GM20000 (cell line): Measurements from ENCODE around the gene ACTL9.
"Not testable (repeated sequence)": the region's sequence is repeated elsewhere in the genome, so short reads cannot be mapped to it uniquely, and the experiment has no call there.

Experiments used
- DNase-seq: peaks from one replicate; pipeline ENCODE4 v3.0.0; 2012; ENCODE audit warnings: low spot score
- TF ChIP-seq, protein P1 (sequence below): IDR thresholded peaks from 2 replicates; pipeline ENCODE4 v1.5.1; 2012; ENCODE audit warnings: mild to moderate bottlenecking, control low read depth; ENCODE audit errors: extremely low read depth, missing control alignments

Gene ACTL9

GRCh38 chr19:8698433-8699063, at the start of gene ACTL9:
Gene ACTL9, minus strand, starts transcription at chr19:8698795. Its CDS starts 94 bp downstream, at chr19:8698701.
- TF ChIP-seq, protein P1, sequence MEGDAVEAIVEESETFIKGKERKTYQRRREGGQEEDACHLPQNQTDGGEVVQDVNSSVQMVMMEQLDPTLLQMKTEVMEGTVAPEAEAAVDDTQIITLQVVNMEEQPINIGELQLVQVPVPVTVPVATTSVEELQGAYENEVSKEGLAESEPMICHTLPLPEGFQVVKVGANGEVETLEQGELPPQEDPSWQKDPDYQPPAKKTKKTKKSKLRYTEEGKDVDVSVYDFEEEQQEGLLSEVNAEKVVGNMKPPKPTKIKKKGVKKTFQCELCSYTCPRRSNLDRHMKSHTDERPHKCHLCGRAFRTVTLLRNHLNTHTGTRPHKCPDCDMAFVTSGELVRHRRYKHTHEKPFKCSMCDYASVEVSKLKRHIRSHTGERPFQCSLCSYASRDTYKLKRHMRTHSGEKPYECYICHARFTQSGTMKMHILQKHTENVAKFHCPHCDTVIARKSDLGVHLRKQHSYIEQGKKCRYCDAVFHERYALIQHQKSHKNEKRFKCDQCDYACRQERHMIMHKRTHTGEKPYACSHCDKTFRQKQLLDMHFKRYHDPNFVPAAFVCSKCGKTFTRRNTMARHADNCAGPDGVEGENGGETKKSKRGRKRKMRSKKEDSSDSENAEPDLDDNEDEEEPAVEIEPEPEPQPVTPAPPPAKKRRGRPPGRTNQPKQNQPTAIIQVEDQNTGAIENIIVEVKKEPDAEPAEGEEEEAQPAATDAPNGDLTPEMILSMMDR = no peak
- DNase-seq = no peak

DNA sequence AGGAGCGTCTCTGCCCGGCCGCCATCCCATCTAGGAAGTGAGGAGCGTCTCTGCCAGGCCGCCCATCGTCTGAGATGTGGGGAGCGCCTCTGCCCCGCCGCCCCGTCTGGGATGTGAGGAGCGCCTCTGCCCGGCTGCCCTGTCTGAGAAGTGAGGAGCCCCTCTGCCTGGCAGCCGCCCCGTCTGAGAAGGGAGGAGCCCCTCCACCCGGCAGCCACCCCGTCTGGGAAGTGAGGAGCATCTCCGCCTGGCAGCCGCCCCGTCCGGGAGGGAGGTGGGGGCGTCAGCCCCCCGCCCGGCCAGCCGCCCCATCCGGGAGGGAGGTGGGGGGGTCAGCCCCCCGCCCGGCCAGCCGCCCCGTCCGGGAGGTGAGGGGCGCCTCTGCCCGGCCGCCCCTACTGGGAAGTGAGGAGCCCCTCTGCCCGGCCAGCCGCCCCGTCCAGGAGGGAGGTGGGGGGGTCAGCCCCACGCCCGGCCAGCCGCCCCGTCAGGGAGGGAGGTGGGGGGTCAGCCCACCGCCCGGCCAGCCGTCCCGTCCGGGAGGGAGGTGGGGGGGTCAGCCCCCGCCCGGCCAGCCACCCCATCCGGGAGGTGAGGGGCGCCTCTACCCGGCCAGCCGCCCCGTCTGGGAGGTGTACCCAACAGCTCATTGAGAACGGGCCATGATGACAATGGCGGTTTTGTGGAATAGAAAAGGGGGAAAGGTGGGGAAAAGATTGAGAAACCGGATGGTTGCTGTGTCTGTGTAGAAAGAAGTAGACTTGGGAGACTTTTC, 40.9 kb upstream of the ACTL9 start:
- not testable (repeated sequence) for DNase-seq

DNA sequence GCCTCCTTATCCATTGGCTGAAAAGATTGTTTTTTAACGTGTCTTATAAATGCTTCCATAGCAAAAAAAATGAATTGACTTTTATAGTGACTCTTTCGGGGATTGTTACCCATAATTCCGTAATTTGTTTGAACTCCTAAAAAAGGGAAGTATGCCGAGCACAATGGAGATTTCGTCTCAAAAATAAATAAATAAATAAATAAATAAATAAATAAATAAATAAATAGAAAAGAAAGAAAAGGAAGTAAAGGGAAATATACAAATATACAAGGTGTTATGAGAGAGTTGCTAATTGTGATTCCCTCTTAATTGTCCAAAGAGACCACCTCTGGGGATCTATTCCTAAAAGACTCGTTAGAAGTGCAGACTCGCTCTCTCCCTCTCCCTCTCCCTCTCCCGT, 39.8 kb upstream of the ACTL9 start:
- TF ChIP-seq, protein P1 = no peak

DNA sequence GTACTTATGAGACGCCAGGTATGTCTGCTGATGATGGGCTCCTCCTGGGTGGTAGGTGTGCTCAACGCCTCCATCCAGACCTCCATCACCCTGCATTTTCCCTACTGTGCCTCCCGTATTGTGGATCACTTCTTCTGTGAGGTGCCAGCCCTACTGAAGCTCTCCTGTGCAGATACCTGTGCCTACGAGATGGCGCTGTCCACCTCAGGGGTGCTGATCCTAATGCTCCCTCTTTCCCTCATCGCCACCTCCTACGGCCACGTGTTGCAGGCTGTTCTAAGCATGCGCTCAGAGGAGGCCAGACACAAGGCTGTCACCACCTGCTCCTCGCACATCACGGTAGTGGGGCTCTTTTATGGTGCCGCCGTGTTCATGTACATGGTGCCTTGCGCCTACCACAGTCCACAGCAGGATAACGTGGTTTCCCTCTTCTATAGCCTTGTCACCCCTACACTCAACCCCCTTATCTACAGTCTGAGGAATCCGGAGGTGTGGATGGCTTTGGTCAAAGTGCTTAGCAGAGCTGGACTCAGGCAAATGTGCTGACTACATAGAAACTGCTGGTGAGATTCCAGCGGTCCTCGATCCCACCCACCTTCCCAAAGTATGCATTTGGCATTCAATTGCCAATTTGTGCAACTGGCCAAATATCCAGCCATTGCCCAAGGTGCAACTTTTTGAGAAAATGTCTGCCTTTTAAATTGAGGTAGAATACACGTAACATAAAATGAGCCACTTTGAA, 33.0 kb upstream of the ACTL9 start:
- no peak for DNase-seq
- TF ChIP-seq, protein P1 = no peak

More for the DNA sequence above, 39.8 kb upstream of the ACTL9 start:
- no peak for DNase-seq

GRCh38 chr19:8724276-8724675, 25.7 kb upstream of the ACTL9 start:
- TF ChIP-seq, protein P1 = no peak
- DNase-seq = no peak

DNA sequence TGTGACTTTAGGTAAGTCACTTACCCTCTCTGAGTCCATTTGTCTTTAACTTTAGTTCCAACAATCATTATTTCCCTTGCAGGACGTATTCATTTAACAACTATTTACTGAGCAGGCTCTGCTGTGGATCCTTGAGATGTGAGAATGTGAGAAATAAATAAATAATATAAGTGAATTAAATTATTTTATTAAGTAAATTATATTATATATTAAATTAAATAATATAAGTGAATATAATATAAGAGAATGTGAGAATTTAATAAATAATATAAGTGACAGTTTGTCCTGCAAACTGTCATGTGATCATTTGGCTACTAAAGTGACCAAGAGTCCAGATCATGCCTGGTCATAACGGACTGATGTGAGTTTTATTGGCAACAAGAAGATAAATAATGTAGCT, 23.4 kb upstream of the ACTL9 start:
- TF ChIP-seq, protein P1 = no peak
- no peak for DNase-seq

DNA sequence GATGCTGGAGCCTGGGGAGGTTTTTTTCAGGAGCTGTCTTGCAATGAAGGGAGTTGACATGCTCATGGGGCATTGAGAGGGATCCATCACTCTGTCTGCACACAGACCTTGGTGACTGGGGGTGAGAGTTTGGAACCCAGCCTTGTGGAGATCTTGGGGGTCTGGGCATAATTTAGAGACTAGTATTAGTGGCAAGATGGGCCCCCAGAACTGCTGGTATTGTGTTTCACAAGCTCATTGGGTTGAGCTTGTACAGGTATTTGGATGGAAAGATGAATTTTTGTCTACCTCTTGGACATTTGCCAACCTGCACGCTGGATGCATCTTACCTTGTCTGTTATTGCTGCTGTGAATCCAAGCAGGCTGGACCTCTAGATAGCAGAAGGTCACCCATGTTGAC, 22.7 kb upstream of the ACTL9 start, which contains the start of gene OR2Z1:
OR2Z1 (plus strand) TSS at position 301 of the 400 bp plus-strand sequence. CDS start 9,395 bp downstream, outside the sequence.
- TF ChIP-seq, protein P1 = no peak
- no peak for DNase-seq

- not testable (repeated sequence) for DNase-seq
These were observed 11.7 kb upstream of the ACTL9 start for GRCh38 chr19:8710337-8710736.
